B cell (primary cell): ENCODE measurements around the gene B4GALT4. TPM values are rescaled to one million over a fixed set of nuclear protein-coding genes. Genes with fewer than 3 reads are reported as not detected.

Source experiments
- ATAC-seq: fragments of 200-7000 bp; cut with Tn5 transposase; one replicate; pipeline ENCODE4 v1.10.0; 2021; ENCODE audit warnings: low read depth, mild to moderate bottlenecking, moderate number of reproducible peaks, moderate library complexity
- CTCF ChIA-PET: fragments of 350-600 bp; sonication (Branson Sonifier 250); formaldehyde crosslinking; loops from one replicate; lab custom pipeline; 2021; ENCODE audit warnings: antibody characterized with exemption, inconsistent platforms; lab: Charles Lee
- POLR2A ChIA-PET: fragments of 350-600 bp; sonication (Branson Sonifier 250); formaldehyde crosslinking; loops from one replicate; lab custom pipeline; 2021; ENCODE audit warnings: antibody characterized with exemption; lab: Charles Lee
- DNase-seq: peaks from one replicate; pipeline ENCODE4 v3.0.0; 2013
- H2AFZ ChIP-seq: 2 replicates; pipeline ENCODE4 v1.6.1; 2012; ENCODE audit warnings: mild to moderate bottlenecking, low read depth, low read length; ENCODE audit not compliant: insufficient read depth, poor library complexity, severe bottlenecking
- H3K27ac ChIP-seq, 2 donors: 1 replicate in 1 of 2; 2 replicates in 1 of 2; pipeline ENCODE4 v1.5.1; 2012 to 2013; ENCODE audit warnings: low read length in 2 of 2, mild to moderate bottlenecking in 2 of 2, moderate library complexity in 1 of 2
- H3K27me3 ChIP-seq, 4 experiments: fragments of 200-600 bp in 1 of 4; sonication (generic) in 1 of 4; replicated peaks in 1 of 4; 1 replicate in 2 of 4; 2 replicates in 2 of 4; pipeline versions ENCODE4 v1.6.1 to v1.7.0; 2013 to 2016; ENCODE audit warnings: low read length in 3 of 4, mild to moderate bottlenecking in 2 of 4, mixed read lengths in 1 of 4, moderate library complexity in 1 of 4; ENCODE audit not compliant: insufficient read depth in 4 of 4, control insufficient read depth in 3 of 4; ENCODE audit errors: control extremely low read depth in 1 of 4
- H3K36me3 ChIP-seq, 2 experiments: replicated peaks in 1 of 2; 1 replicate in 1 of 2; 2 replicates in 1 of 2; pipeline versions ENCODE4 v1.6.1 to v1.7.1; 2013; ENCODE audit warnings: low read length in 1 of 2; ENCODE audit not compliant: insufficient read depth in 2 of 2, control insufficient read depth in 1 of 2; ENCODE audit errors: control extremely low read depth in 1 of 2, extremely low read depth in 1 of 2
- H3K4me1 ChIP-seq, 2 donors: fragments of 200-600 bp in 1 of 2; sonication (generic) in 1 of 2; 1 replicate in 1 of 2; 2 replicates in 1 of 2; pipeline versions ENCODE4 v1.5.1 to v1.6.1; 2013 to 2017; ENCODE audit warnings: low read length in 2 of 2; ENCODE audit not compliant: control insufficient read depth in 2 of 2, insufficient read depth in 2 of 2
- H3K4me2 ChIP-seq: replicated peaks from 2 replicates; pipeline ENCODE3; 2012; ENCODE audit warnings: mild to moderate bottlenecking, low read depth, low read length; ENCODE audit not compliant: poor library complexity, severe bottlenecking
- H3K4me3 ChIP-seq, 5 experiments: fragments of 200-600 bp in 1 of 5; sonication (generic) in 1 of 5; 1 replicate in 3 of 5; 2 replicates in 2 of 5; pipeline versions ENCODE4 v1.5.1 to v1.7.0; 2011 to 2016; ENCODE audit warnings: low read length in 4 of 5, mild to moderate bottlenecking in 4 of 5, low read depth in 2 of 5, control low read depth in 1 of 5, moderate library complexity in 1 of 5; ENCODE audit not compliant: insufficient read depth in 1 of 5; ENCODE audit errors: control extremely low read depth in 1 of 5, extremely low read depth in 1 of 5
- H3K79me2 ChIP-seq: fragments of 200-600 bp; sonication (generic); one replicate; pipeline ENCODE4 v1.6.0; 2016; ENCODE audit warnings: low read length; ENCODE audit not compliant: control insufficient read depth, insufficient read depth
- H3K9ac ChIP-seq: fragments of 200-600 bp; sonication (generic); 2 replicates; pipeline ENCODE4 v1.6.1; 2017; ENCODE audit warnings: mild to moderate bottlenecking, low read length, moderate library complexity
- H3K9me3 ChIP-seq, 3 donors: one replicate each; pipeline versions ENCODE4 v1.6.1 to v1.7.1; 2013; ENCODE audit warnings: low read length in 2 of 3; ENCODE audit not compliant: control insufficient read depth in 2 of 3, insufficient read depth in 1 of 3; ENCODE audit errors: control extremely low read depth in 1 of 3
- H4K20me1 ChIP-seq: 2 replicates; pipeline ENCODE4 v1.6.0; 2012; ENCODE audit warnings: mild to moderate bottlenecking, low read length; ENCODE audit not compliant: insufficient read depth, control insufficient read depth, poor library complexity, severe bottlenecking
- H3K27ac Mint-ChIP-seq: one replicate; pipeline ENCODE4 v1.8.0; 2021; ENCODE audit warnings: mixed read lengths
- H3K27me3 Mint-ChIP-seq: one replicate; pipeline ENCODE4 v1.8.0; 2021; ENCODE audit warnings: mixed read lengths
- H3K4me1 Mint-ChIP-seq: one replicate; pipeline ENCODE4 v1.8.0; 2021; ENCODE audit warnings: mixed read lengths
- H3K4me3 Mint-ChIP-seq: one replicate; pipeline ENCODE4 v1.8.0; 2021; ENCODE audit warnings: mixed read lengths
- H3K9me3 Mint-ChIP-seq: one replicate; pipeline ENCODE4 v1.8.0; 2022; ENCODE audit warnings: mixed read lengths; ENCODE audit not compliant: insufficient read depth
- EZH2 ChIP-seq: IDR thresholded peaks from 2 replicates; pipeline ENCODE4 v1.6.1; 2012; ENCODE audit warnings: borderline replicate concordance, low read depth, mild to moderate bottlenecking, moderate library complexity, low read length; ENCODE audit not compliant: insufficient read depth, poor library complexity, severe bottlenecking
- WGBS: methylation state at CpG from one replicate; pipeline ENCODE4 v1.1.5; 2013; ENCODE audit warnings: missing lambda C conversion rate; ENCODE audit not compliant: insufficient coverage; 5-methylcytosine and 5-hydroxymethylcytosine counted together
- intact Hi-C: fragments of 100-400 bp; cut with micrococcal nuclease; formaldehyde crosslinking; loops from one replicate; pipeline ENCODE4 v1.10.0; 2022
- polyA plus RNA-seq: library from polyadenylated mRNA; depleted of rRNA; stranded (reverse); fragments of >200 nt; gene quantifications from 2 replicates; pipeline ENCODE4 v1.2.3, GENCODE V29; 2012
- total RNA-seq, 2 donors: library from RNA; stranded (reverse); fragments of 120-200 nt in 1 of 2; gene quantifications; 1 replicate in 1 of 2; 2 replicates in 1 of 2; pipeline versions ENCODE4 v1.2.3 to v1.2.4, GENCODE V29; 2013 to 2022
- TF ChIP-seq, protein P1 (sequence below): fragments of 200-600 bp; IDR thresholded peaks from one replicate; pipeline ENCODE4 v1.8.0; 2022; ENCODE audit warnings: antibody characterized with exemption, mild to moderate bottlenecking

Gene B4GALT4
- total and polyA plus RNA-seq, 2 donors (not counting 1 experiment from before 2014, with no cell fraction given), result 7.1 to 21.9 TPM

DNA sequence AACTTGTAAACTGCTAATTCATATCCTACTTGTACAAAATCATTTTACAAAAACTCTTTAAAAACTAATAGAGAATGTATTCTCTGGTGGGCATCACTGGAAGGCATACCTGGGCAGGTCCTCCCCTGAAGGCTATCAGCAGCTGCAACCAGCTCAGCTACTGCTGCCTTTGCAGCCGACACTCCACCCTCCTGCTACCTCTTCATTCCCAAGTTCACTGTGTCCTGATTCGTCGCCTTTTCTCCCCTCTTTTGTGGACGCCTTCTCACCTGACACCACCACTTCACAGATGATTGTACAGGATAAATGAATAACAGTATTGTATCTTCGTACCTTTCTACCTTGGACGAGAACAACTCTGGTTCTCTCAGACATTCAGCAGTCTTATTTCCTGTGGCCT lies 28.9 kb downstream of the B4GALT4 start:
- no peak overlapping the region for H2AFZ ChIP-seq
- H3K27me3 ChIP-seq, result no peaks in the 10 kb centered on the region
- no peak overlapping the region for H3K27ac ChIP-seq
- CTCF ChIA-PET, result interaction anchor here (0.7 to 1.7 kb wide), 2 partner anchors 10 to 30 kb away, joined by 3 to 4 read pairs; no protein-coding TSS in a partner anchor
- H3K36me3 ChIP-seq, result peaks cover 16 to 33% of the 10 kb centered on the region in 2 experiments
- H3K79me2 ChIP-seq, result no peaks in the 10 kb centered on the region
- H3K9ac ChIP-seq, result no peak overlapping the region
- intact Hi-C loops, result no loop called here
- H3K27ac Mint-ChIP-seq, result no peak overlapping the region
- POLR2A ChIA-PET, result no interaction called here
- no peaks in the 10 kb centered on the region for H3K4me1 ChIP-seq
- H3K9me3 Mint-ChIP-seq, result no peaks in the 10 kb centered on the region
- H3K4me3 ChIP-seq, result no peak overlapping the region
- H3K4me3 Mint-ChIP-seq, result no peak overlapping the region
- H3K27me3 Mint-ChIP-seq, result no peaks in the 10 kb centered on the region
- no peaks in the 10 kb centered on the region for H4K20me1 ChIP-seq
- TF ChIP-seq EZH2, result no peak
- TF ChIP-seq, protein P1, sequence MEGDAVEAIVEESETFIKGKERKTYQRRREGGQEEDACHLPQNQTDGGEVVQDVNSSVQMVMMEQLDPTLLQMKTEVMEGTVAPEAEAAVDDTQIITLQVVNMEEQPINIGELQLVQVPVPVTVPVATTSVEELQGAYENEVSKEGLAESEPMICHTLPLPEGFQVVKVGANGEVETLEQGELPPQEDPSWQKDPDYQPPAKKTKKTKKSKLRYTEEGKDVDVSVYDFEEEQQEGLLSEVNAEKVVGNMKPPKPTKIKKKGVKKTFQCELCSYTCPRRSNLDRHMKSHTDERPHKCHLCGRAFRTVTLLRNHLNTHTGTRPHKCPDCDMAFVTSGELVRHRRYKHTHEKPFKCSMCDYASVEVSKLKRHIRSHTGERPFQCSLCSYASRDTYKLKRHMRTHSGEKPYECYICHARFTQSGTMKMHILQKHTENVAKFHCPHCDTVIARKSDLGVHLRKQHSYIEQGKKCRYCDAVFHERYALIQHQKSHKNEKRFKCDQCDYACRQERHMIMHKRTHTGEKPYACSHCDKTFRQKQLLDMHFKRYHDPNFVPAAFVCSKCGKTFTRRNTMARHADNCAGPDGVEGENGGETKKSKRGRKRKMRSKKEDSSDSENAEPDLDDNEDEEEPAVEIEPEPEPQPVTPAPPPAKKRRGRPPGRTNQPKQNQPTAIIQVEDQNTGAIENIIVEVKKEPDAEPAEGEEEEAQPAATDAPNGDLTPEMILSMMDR, result no peak
- no peak overlapping the region for H3K4me2 ChIP-seq
- ATAC-seq (no peak), DNase-seq (no peak)
- no peaks in the 10 kb centered on the region for H3K9me3 ChIP-seq
- no peaks in the 10 kb centered on the region for H3K4me1 Mint-ChIP-seq
- WGBS, result 80% methylated on average over 5 of the region's 6 CpGs

DNA sequence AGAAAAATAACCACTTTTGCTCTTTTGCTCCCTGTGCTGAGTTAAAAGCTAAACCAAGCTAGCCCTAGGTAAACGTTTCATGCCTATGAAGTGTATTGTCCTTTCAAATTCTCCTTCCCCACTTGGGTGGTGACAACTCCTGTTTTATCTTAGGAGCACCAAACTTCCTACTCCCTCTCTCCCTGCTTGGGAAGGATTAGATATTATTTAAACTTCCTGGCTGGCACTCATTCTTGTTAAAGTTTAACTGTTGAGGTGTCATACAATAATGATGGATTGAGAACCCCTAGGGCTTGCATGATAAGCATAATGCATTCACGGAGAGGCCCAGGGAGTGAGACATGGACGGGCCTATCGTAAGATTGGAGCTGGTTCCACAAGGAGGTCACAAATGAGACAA lies 29.5 kb downstream of the B4GALT4 start:
- H3K27ac ChIP-seq, result no peak overlapping the region
- ATAC-seq (no peak), DNase-seq (no peak)
- Mint-ChIP-seq H3K27ac (no peak overlapping the region), H3K27me3 (no peaks in the 10 kb centered on the region), H3K9me3 (no peaks in the 10 kb centered on the region), H3K4me1 (no peaks in the 10 kb centered on the region), H3K4me3 (no peak overlapping the region)
- H3K36me3 ChIP-seq, result peaks cover 16 to 31% of the 10 kb centered on the region in 2 experiments
- CTCF ChIA-PET, result interaction anchor here (1.7 kb wide), 1 partner anchor 30 kb away, joined by 4 read pairs; no protein-coding TSS in a partner anchor
- H3K9me3 ChIP-seq, result no peaks in the 10 kb centered on the region
- H4K20me1 ChIP-seq, result no peaks in the 10 kb centered on the region
- intact Hi-C loops, result no loop called here
- H3K4me2 ChIP-seq, result no peak overlapping the region
- TF ChIP-seq, protein P1, result no peak
- TF ChIP-seq EZH2, result no peak
- POLR2A ChIA-PET, result no interaction called here
- WGBS, result 44% methylated on average over 2 of the region's 4 CpGs
- no peaks in the 10 kb centered on the region for H3K4me1 ChIP-seq
- no peak overlapping the region for H2AFZ ChIP-seq
- H3K79me2 ChIP-seq, result no peaks in the 10 kb centered on the region
- no peak overlapping the region for H3K4me3 ChIP-seq
- no peak overlapping the region for H3K9ac ChIP-seq
- H3K27me3 ChIP-seq, result no peaks in the 10 kb centered on the region
